Hematopoietic multipotent progenitor cell treated with erythropoietin and hydrocortisone succinate and interleukin-3 and kit ligand, for 8 days (in vitro differentiated cells): ENCODE results near the gene PITPNC1.

Experiments
- DNase-seq: peaks from one replicate; pipeline ENCODE4 v3.0.0-alpha.2; 2015

PITPNC1 gene

GRCh38 chr17:67519801-67520251 lies 142.7 kb downstream of the PITPNC1 start:
- DNase-seq = no peak

DNA sequence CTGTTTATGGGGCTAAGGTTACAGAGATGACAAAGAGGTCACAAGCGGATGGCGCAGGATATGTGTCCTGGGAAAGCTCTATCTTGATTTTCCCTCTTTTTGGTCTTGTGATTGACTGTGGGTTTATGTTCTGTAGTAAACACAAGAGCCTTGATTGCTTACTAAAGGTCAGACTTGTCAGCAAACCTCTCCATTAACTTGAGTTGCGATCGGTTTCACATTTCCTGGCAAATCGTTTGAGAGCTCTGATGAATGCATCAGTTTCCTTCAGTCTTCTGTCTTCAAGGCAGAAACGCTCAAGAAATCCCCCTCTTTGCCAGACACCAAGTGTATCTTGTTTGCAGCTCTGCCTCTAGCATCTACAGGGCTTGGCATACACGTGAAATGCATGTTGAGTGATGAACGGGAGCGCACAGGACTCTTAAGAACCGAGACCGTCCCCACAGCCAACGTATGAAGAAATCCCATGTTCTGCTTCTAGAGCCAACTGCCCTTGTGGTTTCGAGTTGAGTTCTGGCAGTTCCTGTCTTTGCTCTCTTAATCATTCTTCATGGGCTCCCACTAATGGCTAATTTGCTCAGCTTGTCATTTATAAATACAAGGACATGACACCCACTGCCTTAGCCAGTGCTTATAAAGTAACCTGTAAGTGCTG lies 143.3 kb downstream of the PITPNC1 start:
- no peak for DNase-seq

- no peak for DNase-seq
These were observed 144.1 kb downstream of the PITPNC1 start for GRCh38 chr17:67520916-67521774.

DNA sequence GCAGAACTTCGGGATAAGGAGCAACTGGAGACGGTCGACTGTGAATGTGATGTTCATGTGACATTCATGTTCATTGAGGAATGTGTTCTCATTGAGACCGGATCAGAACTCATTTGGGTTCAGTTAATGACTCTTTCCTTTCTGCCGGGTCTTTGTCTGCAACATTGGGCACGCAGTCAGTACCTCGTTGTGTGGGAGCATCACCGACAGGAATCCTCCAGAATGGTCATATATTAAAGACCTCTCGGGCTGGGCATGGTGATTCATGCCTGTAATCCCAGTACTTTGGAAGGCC lies 144.6 kb downstream of the PITPNC1 start:
- no peak for DNase-seq

GRCh38 chr17:67523101-67523500 lies 146.0 kb downstream of the PITPNC1 start:
- no peak for DNase-seq

DNA sequence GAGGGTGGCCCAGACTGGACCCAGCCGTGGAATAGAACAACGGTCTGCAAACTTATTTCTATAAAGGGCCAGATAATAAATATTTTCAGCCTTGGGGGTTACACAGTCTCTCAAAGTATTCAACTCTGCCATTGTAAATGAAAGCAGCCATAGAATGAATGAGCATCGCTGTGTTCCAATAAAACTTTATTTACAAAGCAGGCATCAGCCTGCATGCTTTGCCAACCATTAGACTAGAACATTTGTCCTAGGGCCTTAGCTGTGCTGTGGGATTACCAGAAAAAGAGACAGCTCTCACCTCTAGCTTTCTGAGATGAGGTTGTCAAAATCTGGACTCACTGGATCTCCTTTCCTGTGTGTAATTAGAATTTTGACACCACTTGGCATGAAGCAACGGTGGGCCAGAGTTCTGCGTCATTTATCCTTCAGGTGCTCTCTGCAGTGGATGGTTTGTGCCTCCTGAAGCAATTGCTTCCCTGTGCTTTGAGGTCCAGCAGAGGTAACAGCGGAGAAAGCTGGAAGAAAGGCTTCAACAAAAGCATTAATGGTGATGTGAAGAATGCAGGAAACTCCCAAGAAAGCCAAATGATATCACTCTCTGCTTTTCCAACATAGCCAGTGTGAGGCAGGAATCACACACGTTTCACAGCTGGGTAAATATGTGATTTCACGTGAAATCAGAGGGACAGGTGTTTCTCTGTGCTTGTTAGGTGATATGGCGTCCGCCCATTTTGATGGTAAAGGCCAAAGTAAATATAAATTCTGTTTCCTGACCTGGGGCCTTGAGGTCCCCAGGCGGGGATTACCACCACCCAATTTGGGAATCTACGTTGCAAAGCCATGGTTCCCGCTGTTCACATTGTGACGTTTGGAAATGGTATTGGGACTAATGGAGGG lies 148.4 kb downstream of the PITPNC1 start:
- DNase-seq = no peak

DNA sequence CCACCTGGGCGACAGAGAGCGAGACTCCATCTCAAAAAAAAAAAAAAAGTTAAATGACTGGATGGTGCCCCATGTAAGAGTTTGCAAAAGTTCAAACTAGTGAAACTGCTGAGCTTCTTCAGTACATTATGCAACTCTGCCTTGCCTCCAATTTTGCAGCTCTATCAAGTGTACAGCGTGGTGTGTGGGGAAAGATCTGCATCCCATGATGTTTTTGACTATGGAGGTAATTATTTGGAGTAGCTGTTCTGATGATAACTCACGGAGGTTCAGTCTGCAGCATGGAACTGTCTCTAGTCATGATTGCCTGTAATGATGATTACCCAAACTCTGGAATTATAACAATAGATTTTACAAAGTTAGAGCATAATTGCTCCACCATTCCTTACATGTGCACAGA lies 149.6 kb downstream of the PITPNC1 start:
- DNase-seq = no peak

DNA sequence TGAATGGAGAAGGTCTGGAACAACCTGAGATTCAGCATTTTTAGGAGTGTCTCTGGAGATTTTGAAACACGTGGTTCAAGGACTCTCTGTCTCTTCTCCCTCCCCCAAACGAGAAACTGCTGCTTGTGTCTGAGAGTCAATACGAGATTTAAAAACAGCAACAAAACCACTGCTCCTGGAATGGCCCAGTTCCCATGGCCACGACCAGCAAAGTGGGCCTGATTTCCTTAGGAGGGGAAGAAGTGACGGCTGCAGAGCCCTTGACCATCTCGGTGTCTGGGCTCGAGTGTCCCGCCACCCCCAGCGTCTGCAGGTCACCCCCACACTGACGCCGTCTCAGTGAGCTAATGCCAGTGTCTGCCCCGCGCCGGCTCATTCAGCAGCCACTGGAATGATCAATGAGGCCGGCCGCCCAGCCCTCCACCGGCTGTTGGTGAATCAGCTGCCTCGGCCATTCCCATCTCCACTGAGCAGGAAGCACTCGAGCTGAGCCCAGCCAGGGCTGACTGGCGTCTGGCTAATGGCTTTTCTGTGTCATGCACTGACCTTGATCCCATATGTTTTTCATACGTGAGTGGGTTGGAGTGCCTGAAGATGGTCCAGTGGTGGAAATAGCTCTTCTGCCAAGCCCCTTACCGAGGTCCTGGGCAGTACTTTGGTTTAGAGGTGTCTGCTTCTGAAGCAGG lies 151.8 kb downstream of the PITPNC1 start:
- no peak for DNase-seq

- DNase-seq = no peak
These were observed 154.2 kb downstream of the PITPNC1 start for GRCh38 chr17:67531291-67531690.

- no peak for DNase-seq
These were observed 155.3 kb downstream of the PITPNC1 start for GRCh38 chr17:67532326-67532871.

- DNase-seq = no peak
These were observed 157.9 kb downstream of the PITPNC1 start for GRCh38 chr17:67534941-67535340.

DNA sequence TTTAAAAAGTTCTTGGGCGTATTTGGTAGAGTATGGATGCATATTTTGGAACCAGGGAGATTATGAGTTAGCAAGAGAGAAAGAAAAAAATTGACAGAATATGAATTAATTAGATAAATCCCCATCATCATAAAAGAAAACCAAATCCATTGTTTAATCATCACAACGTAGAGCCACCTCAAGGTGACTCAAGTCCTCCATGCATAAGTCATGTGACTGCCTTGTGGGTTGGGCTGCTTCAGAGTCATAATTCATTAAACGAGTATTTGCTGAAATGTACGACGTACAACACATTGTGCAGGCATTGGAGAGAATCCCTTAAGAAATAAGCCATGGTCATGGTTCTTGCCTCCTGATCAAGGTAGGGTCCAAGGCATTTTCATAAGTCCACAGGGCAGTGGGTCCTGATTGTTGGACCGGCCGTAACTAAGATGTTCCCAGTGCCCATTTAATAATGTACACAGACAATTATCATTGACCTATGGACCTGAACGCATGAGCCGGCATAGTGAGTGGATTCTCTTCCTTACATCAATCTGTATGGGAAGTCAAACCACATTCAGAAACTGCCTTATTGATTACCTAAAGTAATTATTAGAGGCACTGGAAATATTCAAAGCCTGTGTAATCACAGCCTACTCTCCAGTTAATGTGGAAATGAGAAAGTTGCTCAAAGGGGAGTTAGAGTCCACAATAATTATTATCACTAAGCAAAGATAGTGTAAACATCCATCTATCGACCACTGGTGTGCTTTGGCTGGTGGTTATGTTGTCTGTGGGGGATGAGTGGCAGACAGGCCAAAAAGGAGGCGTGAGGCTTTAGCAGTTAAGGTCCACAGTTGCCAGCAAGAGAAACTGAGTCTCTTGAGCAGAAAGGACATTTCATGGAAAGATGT lies 165.4 kb downstream of the PITPNC1 start:
- DNase-seq = no peak

DNA sequence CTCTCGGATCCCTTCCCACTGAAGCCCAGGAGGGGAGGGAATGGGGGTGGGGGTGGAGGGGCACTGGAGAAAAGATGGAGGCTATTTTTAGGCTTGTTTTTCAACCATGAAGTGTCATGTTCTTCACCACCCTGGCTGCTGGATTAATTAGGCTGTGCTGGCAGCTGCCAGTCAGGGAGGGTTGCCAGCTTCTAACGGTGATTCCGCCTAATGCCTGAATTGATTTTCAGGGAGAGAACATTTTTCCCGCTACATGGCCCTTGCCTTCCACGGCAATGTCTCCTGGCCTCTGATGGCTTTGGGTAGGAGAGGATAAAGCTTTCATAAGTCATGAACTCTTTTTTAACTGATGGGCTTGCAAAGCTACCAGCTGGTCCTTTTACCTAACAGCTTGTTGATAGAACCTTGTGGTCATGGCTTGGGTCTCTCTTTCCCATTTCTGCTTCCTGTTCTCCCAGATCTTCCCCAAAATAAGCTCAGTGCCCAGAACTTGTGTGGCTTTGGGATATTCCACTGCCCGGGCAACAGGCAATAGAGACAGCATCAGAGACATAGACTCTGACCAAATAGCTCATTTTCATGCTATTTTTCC lies 167.4 kb downstream of the PITPNC1 start:
- no peak for DNase-seq

DNA sequence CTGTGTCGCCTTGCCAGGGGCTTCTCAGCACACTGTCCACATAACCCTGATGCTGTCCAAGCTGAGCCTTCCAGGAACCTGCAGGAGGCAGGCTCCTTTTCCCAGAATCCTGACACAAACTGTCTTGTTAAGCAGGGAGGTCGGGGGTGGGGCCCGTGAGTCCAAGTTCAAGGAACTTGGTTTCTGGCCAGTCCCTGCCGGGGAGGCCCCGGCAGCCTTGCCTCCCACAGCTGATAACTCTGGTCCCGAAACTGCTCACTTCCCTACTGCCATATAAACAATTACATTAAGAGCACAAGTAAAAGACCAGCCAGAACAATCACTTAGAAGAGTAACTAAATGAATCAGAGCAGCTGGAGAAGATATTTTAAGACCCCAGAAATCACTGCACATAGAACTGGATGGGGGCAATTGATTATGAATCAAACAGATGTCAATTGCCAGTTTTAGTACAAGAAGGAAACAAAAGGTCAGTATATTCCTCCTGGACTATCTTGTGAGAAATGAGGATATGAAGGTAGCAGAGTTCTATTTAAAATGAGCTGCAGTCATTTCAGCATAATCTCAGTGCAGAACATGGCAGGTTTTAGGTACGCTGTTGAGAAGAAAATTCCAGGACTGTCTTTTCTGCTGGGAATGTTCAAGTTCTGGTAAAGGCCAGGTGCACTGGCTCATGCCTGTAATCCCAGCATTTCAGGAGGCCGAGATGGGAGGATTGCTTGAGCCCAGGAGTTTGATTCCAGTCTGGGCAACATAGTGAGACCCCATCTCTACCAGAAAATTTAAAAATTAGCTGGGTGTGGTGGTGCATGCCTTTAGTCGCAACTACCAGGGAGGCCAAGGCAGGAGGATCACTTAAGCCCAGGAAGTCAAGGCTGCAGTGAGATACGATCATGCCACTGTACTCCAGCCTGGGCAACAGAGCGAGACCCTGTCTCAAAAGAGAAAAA lies 169.8 kb downstream of the PITPNC1 start:
- no peak for DNase-seq

GRCh38 chr17:67548693-67549092 lies 171.6 kb downstream of the PITPNC1 start:
- DNase-seq = no peak

DNA sequence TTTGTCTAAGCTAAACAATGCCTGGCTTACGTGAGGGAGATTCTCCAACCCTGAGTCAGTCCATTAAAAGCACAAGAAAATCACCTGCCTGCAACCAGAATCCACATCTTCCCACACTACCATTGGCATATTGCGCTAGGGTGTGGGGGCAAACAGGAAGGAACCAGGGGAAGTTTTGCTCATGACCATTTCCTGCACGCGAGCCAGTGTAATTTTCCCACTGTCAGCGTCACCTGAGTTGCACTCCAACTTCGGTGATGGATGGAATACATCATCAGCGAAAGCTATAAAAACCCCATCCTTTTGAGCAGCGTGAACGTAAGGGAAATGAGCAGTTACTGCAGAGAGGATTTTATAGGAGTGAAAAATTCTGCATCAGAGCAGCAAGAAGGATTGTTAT lies 172.7 kb downstream of the PITPNC1 start:
- no peak for DNase-seq

GRCh38 chr17:67554634-67555033 lies 177.6 kb downstream of the PITPNC1 start:
- no peak for DNase-seq

- no peak for DNase-seq
These were observed 178.8 kb downstream of the PITPNC1 start for GRCh38 chr17:67555855-67556254.

GRCh38 chr17:67557052-67557845 lies 180.2 kb downstream of the PITPNC1 start:
- no peak for DNase-seq
